Vagina (tissue), 2 donors: ENCODE results near the gene FRMPD1. TPM values are rescaled to one million over a fixed set of nuclear protein-coding genes. Genes with fewer than 3 reads are reported as not detected.
"Not testable (repeated sequence)": the region's sequence is repeated elsewhere in the genome, so short reads cannot be mapped to it uniquely, and the experiment has no call there.

ENCODE experiments used
- DNase-seq, 2 donors: peaks; one replicate each; pipeline ENCODE4 v3.0.0-alpha.2; 2017; ENCODE audit errors: extremely low spot score in 2 of 2
- H3K27ac ChIP-seq: fragments of 200-600 bp; sonication (generic); one replicate; pipeline ENCODE4 v1.5.1; 2019
- H3K27me3 ChIP-seq: fragments of 200-600 bp; sonication (generic); one replicate; pipeline ENCODE4 v1.5.1; 2019
- H3K36me3 ChIP-seq, 2 donors: fragments of 200-600 bp; sonication (generic); one replicate each; pipeline ENCODE4 v1.5.1; 2017 to 2019
- H3K4me1 ChIP-seq: fragments of 200-600 bp; sonication (generic); one replicate; pipeline ENCODE4 v1.5.1; 2019
- H3K4me3 ChIP-seq, 2 donors: fragments of 200-600 bp; sonication (generic); 1 replicate in 1 of 2; 2 replicates in 1 of 2; pipeline ENCODE4 v1.5.1; 2016 to 2019
- H3K9me3 ChIP-seq: fragments of 200-600 bp; sonication (generic); one replicate; pipeline ENCODE4 v1.5.1; 2019
- POLR2A ChIP-seq, 2 donors: fragments of 450-650 bp; IDR thresholded peaks; one replicate each; pipeline ENCODE4 v1.6.1; 2017; ENCODE audit warnings: antibody characterized with exemption in 2 of 2, mild to moderate bottlenecking in 2 of 2, moderate library complexity in 2 of 2
- POLR2AphosphoS5 ChIP-seq, 2 donors: sonication (generic); formaldehyde crosslinking; IDR thresholded peaks; one replicate each; pipeline ENCODE4 v1.9.0; 2017; ENCODE audit warnings: antibody characterized with exemption in 2 of 2, mild to moderate bottlenecking in 2 of 2, low read depth in 1 of 2; ENCODE audit not compliant: insufficient read depth in 1 of 2
- intact Hi-C: fragments of 100-400 bp; cut with DNase I; formaldehyde crosslinking; loops from one replicate; pipeline ENCODE4 v1.15.1; 2023
- total RNA-seq: library from RNA; depleted of rRNA; stranded (reverse); fragments of >200 nt; gene quantifications from one replicate; pipeline ENCODE4 v1.2.3, GENCODE V29; 2016
- TF ChIP-seq, protein P1 (sequence below), 3 experiments: fragments of 450-650 bp in 2 of 3; fragments of 200-600 bp in 1 of 3; sonication (generic) in 1 of 3; IDR thresholded peaks; one replicate each; pipeline ENCODE4 v1.5.1; 2017 to 2019; ENCODE audit warnings: antibody characterized with exemption in 3 of 3, mild to moderate bottlenecking in 2 of 3, moderate library complexity in 2 of 3

Gene FRMPD1
- total RNA-seq, 1 donor from 2014 or later: 0.98 TPM

DNA sequence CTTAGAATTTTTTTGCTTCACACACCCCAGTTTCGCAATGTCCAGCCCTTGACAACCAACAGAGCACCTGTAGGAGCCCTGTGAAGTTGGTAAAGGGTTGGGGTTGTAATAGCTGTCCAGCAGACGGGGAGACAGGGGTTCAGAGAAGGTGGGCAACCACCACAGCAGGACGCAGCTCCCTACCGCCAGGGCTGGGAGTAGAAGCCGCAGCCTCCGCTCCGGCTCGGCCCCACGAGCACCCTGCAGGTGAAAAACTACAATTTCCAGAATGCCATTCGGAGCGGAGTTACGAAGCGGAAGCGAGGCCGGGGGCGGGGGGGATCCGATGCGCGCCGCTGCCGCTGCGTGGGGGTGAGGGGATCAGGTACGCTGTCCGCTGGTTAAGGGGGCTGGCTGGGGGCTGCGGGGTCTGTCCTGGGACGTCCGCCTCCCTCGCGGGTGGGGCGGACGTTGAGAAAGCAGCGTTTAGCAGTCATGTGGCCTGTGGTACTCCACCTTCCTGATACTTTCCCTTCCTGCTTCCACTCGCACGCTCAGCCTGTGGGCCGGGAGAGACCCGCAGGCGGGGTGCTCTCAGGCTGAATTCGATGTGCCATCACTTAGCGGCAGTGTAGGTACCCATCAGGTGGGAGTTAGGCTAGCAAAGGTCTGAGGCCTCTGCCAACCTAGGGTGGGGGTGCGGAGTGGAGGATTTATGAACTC, 102.9 kb downstream of the FRMPD1 start, which contains the start of gene TRMT10B:
Gene TRMT10B (plus strand): TSS at position 317 of the 702 bp plus-strand sequence. CDS start 8,127 bp downstream, outside the sequence.
- Histone ChIP-seq H3K4me1 (peaks cover 21% of the 10 kb centered on the region), H3K27me3 (no peaks in the 10 kb centered on the region), H3K9me3 (no peaks in the 10 kb centered on the region), H3K27ac (peak within 1 kb of the TSS; percentile 89), H3K36me3 (no peaks in the 10 kb centered on the region), H3K4me3 (peak within 1 kb of the TSS; percentile 86 to 94)
- peak in 1 of 2 donors; percentile 69 for TF ChIP-seq POLR2AphosphoS5 (IDR thresholded peaks at IDR 0.05; ENCODE audit: insufficient read depth in 1 of 2, low read depth in 1 of 2)
- TF ChIP-seq, protein P1, sequence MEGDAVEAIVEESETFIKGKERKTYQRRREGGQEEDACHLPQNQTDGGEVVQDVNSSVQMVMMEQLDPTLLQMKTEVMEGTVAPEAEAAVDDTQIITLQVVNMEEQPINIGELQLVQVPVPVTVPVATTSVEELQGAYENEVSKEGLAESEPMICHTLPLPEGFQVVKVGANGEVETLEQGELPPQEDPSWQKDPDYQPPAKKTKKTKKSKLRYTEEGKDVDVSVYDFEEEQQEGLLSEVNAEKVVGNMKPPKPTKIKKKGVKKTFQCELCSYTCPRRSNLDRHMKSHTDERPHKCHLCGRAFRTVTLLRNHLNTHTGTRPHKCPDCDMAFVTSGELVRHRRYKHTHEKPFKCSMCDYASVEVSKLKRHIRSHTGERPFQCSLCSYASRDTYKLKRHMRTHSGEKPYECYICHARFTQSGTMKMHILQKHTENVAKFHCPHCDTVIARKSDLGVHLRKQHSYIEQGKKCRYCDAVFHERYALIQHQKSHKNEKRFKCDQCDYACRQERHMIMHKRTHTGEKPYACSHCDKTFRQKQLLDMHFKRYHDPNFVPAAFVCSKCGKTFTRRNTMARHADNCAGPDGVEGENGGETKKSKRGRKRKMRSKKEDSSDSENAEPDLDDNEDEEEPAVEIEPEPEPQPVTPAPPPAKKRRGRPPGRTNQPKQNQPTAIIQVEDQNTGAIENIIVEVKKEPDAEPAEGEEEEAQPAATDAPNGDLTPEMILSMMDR (IDR thresholded peaks at IDR 0.05): peak in 1 of 3 experiments; percentile 20
- no peak for TF ChIP-seq POLR2A (IDR thresholded peaks at IDR 0.05)
- intact Hi-C loops: no loop called here
- no peak for DNase-seq

DNA sequence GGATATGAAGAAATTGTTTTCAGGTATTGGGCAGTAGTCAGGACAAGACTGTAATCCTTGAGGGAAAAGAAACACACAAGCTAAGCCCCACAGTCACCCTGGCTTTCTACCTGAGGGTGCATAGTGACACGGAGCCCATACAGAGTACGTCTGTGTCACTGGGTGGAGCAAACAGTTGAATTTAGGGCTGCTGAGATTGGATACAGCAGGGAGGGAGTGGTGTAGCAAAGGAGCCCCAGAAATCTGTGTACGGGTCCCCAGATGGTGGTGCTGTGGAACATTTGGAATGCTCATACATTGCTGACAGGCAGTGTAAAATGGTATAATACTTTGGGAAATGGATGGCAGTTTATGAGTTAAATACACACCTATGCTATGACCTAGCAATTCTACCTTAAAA, 108.0 kb downstream of the FRMPD1 start:
- Histone ChIP-seq H3K27me3 (no peaks in the 10 kb centered on the region), H3K36me3 (peaks cover 0 to 4% of the 10 kb centered on the region in 2 donors), H3K27ac (no peak overlapping the region), H3K4me3 (no peak overlapping the region), H3K9me3 (no peaks in the 10 kb centered on the region), H3K4me1 (peaks cover 16% of the 10 kb centered on the region)
- intact Hi-C loops: no loop called here
- TF ChIP-seq, protein P1 (IDR thresholded peaks at IDR 0.05): no peak
- TF ChIP-seq POLR2AphosphoS5 (IDR thresholded peaks at IDR 0.05; ENCODE audit: insufficient read depth in 1 of 2, low read depth in 1 of 2): no peak
- no peak for TF ChIP-seq POLR2A (IDR thresholded peaks at IDR 0.05)
- no peak for DNase-seq

DNA sequence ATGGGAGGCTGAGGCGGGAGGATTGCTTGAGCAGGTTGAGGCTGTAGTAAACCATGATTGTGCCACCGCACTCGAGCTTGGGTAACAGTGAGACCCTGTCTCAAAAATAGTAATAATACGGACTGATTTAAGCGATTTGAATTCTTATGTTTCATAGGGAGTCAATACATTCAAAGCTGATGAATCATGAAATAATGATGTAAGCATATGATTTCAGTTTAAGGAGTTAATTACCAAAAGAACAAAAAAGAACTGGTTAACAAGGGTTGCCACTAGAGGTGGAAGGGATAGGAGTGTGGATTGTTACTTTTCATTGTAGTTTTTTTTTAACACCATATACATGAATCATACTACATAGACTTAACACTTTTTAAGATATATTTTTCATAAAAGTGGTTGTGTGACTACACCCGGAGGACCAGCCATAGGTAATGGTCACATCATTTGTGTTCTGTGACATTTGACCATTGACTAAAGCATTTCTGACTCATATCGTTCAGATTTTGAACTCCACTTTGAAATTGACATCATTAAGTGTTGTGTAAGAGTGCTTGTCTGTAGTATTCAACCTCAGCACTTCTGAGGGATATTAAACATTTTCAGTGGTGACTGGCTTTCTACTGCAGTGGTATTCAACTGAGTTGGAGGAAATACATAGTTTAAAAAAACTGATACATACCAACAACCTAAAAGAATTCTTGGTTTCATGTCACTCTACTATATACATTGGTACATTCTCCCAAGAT, 109.8 kb downstream of the FRMPD1 start:
- no peak for DNase-seq
- Histone ChIP-seq H3K9me3 (no peaks in the 10 kb centered on the region), H3K27me3 (no peaks in the 10 kb centered on the region), H3K36me3 (peaks cover 0 to 4% of the 10 kb centered on the region in 2 donors), H3K27ac (no peak overlapping the region), H3K4me1 (no peaks in the 10 kb centered on the region), H3K4me3 (no peak overlapping the region)
- TF ChIP-seq, protein P1 (IDR thresholded peaks at IDR 0.05): no peak
- no peak for TF ChIP-seq POLR2A (IDR thresholded peaks at IDR 0.05)
- no peak for TF ChIP-seq POLR2AphosphoS5 (IDR thresholded peaks at IDR 0.05; ENCODE audit: insufficient read depth in 1 of 2, low read depth in 1 of 2)
- intact Hi-C loops: no loop called here

DNA sequence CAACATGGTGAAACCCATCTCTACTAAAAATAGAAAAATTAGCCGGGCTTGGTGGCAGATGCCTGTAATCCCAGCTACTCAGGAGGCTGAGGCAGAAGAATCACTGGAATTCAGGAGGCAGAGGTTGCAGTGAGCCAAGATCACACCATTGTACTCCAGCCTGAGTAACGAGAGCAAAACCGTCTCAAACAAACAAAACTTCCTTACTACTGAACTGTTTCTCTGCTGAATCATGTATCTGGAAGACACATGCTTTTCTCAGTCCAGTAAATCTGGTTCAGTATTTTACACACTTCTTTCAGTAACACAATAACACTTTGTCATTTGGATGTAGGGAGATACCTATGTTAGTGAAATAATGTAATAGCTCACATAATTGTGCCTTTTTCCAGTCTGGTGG, 110.8 kb downstream of the FRMPD1 start:
- intact Hi-C loops: no loop called here
- H3K36me3 ChIP-seq: peaks cover 0 to 4% of the 10 kb centered on the region in 2 donors
- H3K27ac ChIP-seq: no peak overlapping the region
- no peaks in the 10 kb centered on the region for H3K27me3 ChIP-seq
- no peak for DNase-seq
- TF ChIP-seq, protein P1 (IDR thresholded peaks at IDR 0.05): no peak
- TF ChIP-seq POLR2A (IDR thresholded peaks at IDR 0.05): no peak
- no peak for TF ChIP-seq POLR2AphosphoS5 (IDR thresholded peaks at IDR 0.05; ENCODE audit: insufficient read depth in 1 of 2, low read depth in 1 of 2)
- H3K4me3 ChIP-seq: no peak overlapping the region
- no peaks in the 10 kb centered on the region for H3K4me1 ChIP-seq
- H3K9me3 ChIP-seq: no peaks in the 10 kb centered on the region

DNA sequence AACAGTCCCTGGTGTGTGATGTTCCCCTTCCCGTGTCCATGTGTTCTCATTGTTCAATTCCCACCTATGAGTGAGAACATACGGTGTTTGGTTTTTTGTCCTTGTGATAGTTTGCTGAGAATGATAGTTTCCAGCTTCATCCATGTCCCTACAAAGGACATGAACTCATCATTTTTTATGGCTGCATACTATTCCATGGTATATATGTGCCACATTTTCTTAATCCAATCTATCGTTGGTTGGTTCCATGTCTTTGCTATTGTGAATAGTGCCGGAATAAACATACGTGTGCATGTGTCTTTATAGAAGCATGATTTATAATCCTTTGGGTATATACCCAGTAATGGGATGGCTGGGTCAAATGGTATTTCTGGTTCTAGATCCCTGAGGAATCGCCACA, 114.5 kb downstream of the FRMPD1 start:
- intact Hi-C loops, H3K27me3 ChIP-seq, H3K27ac ChIP-seq, H3K9me3 ChIP-seq, H3K4me3 ChIP-seq, H3K4me1 ChIP-seq, DNase-seq: not testable (repeated sequence)
- peaks cover 0 to 12% of the 10 kb centered on the region in 2 donors for H3K36me3 ChIP-seq
